IMR-90 (cell line): Measurements from ENCODE around the gene BEGAIN. TPM values are rescaled to one million over a fixed set of nuclear protein-coding genes. Genes with fewer than 3 reads are reported as not detected.
A peak's percentile ranks its signal among the peaks of the same experiment; 100 is the strongest.

Experiments used
- ATAC-seq: fragments of 200-7000 bp; cut with Tn5 transposase; 2 replicates; pipeline ENCODE4 v1.9.1; 2020; ENCODE audit warnings: low read depth, mild to moderate bottlenecking, moderate library complexity
- BruUV-seq: library from RNA; stranded (reverse); fragments of 400-500 nt; replicated peaks from 2 replicates; lab custom pipeline; 2021; lab: Mats Ljungman, UMichigan
- CTCF ChIA-PET: fragments of 300-600 bp; formaldehyde crosslinking; extraction: SDS; loops from one replicate; lab custom pipeline; 2021; ENCODE audit warnings: antibody characterized with exemption; lab: Yijun Ruan, JAX
- POLR2A ChIA-PET: fragments of 300-600 bp; sonication (Branson Sonifier 250); formaldehyde crosslinking; loops from one replicate; lab custom pipeline; 2022; ENCODE audit warnings: antibody characterized with exemption; ENCODE audit not compliant: unreplicated experiment; lab: Charles Lee
- DNase-seq: peaks from one replicate; pipeline ENCODE4 v3.0.0; 2013
- H2AFZ ChIP-seq: replicated peaks from 2 replicates; pipeline ENCODE3; 2013; ENCODE audit warnings: low read length, mild to moderate bottlenecking; ENCODE audit not compliant: poor library complexity
- H2AK5ac ChIP-seq: 2 replicates; pipeline ENCODE4 v1.6.1; 2013; ENCODE audit warnings: low read depth, low read length, inconsistent platforms
- H2AK9ac ChIP-seq: replicated peaks from 2 replicates; pipeline ENCODE3; 2013; ENCODE audit warnings: mild to moderate bottlenecking, low read depth, low read length, moderate library complexity; ENCODE audit not compliant: poor library complexity
- H2BK120ac ChIP-seq: 2 replicates; pipeline ENCODE4 v1.6.1; 2013; ENCODE audit warnings: low read depth, low read length, inconsistent platforms
- H2BK15ac ChIP-seq: 3 replicates; pipeline ENCODE4 v1.6.1; 2013; ENCODE audit warnings: low read depth, low read length, inconsistent platforms
- H2BK20ac ChIP-seq: 2 replicates; pipeline ENCODE4 v1.6.1; 2013; ENCODE audit warnings: low read depth, mild to moderate bottlenecking, inconsistent platforms, low read length, moderate library complexity
- H2BK5ac ChIP-seq: 2 replicates; pipeline ENCODE4 v1.6.1; 2013; ENCODE audit warnings: mild to moderate bottlenecking, low read depth, low read length, inconsistent platforms; ENCODE audit not compliant: poor library complexity, severe bottlenecking
- H3K14ac ChIP-seq: replicated peaks from 2 replicates; pipeline ENCODE4 v1.6.1; 2013; ENCODE audit warnings: low read depth, low read length, inconsistent platforms
- H3K18ac ChIP-seq: 2 replicates; pipeline ENCODE4 v1.6.1; 2013; ENCODE audit warnings: low read depth, low read length, control low read depth
- H3K23ac ChIP-seq: 2 replicates; pipeline ENCODE4 v1.6.1; 2013; ENCODE audit warnings: low read depth, low read length, inconsistent platforms
- H3K27ac ChIP-seq: 2 replicates; pipeline ENCODE4 v1.5.1; 2013; ENCODE audit warnings: mild to moderate bottlenecking, control low read depth, low read length; ENCODE audit not compliant: insufficient read depth
- H3K27me3 ChIP-seq: 2 replicates; pipeline ENCODE4 v1.6.1; 2013; ENCODE audit warnings: low read length; ENCODE audit not compliant: control insufficient read depth, insufficient read depth
- H3K36me3 ChIP-seq: 2 replicates; pipeline ENCODE4 v1.6.1; 2013; ENCODE audit warnings: low read length, mixed read lengths; ENCODE audit not compliant: control insufficient read depth, insufficient read depth
- H3K4ac ChIP-seq: 2 replicates; pipeline ENCODE4 v1.6.1; 2013; ENCODE audit warnings: low read depth, low read length, inconsistent platforms
- H3K4me1 ChIP-seq: 2 replicates; pipeline ENCODE4 v1.6.1; 2013; ENCODE audit warnings: low read length, mixed read lengths; ENCODE audit not compliant: control insufficient read depth, insufficient read depth
- H3K4me2 ChIP-seq: 2 replicates; pipeline ENCODE4 v1.6.1; 2013; ENCODE audit warnings: low read depth, mild to moderate bottlenecking, control low read depth, low read length, moderate library complexity
- H3K4me3 ChIP-seq: 2 replicates; pipeline ENCODE4 v1.5.1; 2013; ENCODE audit warnings: low read depth, mild to moderate bottlenecking, control low read depth, low read length, moderate library complexity; ENCODE audit not compliant: insufficient read depth
- H3K56ac ChIP-seq: 2 replicates; pipeline ENCODE4 v1.6.1; 2013; ENCODE audit warnings: low read length, inconsistent platforms; ENCODE audit not compliant: insufficient read depth; ENCODE audit errors: extremely low read depth
- H3K79me1 ChIP-seq, 2 experiments: 2 replicates each; pipeline ENCODE4 v1.6.1; 2013; ENCODE audit warnings: low read length in 2 of 2, inconsistent platforms in 1 of 2, low read depth in 1 of 2
- H3K9ac ChIP-seq: 2 replicates; pipeline ENCODE4 v1.6.1; 2013; ENCODE audit warnings: low read depth, low read length, control low read depth
- H3K9me1 ChIP-seq: 2 replicates; pipeline ENCODE4 v1.6.1; 2013; ENCODE audit warnings: low read length, inconsistent platforms; ENCODE audit not compliant: insufficient read depth
- H3K9me3 ChIP-seq: 2 replicates; pipeline ENCODE4 v1.6.1; 2013; ENCODE audit warnings: low read length; ENCODE audit not compliant: control insufficient read depth, insufficient read depth
- H4K20me1 ChIP-seq: 2 replicates; pipeline ENCODE4 v1.6.1; 2013; ENCODE audit warnings: low read length, inconsistent platforms; ENCODE audit not compliant: insufficient read depth
- H4K5ac ChIP-seq: 2 replicates; pipeline ENCODE4 v1.6.1; 2013; ENCODE audit warnings: mild to moderate bottlenecking, low read depth, low read length, control low read depth
- H4K8ac ChIP-seq, 2 experiments: 2 replicates each; pipeline ENCODE4 v1.6.1; 2013; ENCODE audit warnings: low read depth in 2 of 2, low read length in 2 of 2, control low read depth in 1 of 2, inconsistent platforms in 1 of 2
- H4K91ac ChIP-seq: 2 replicates; pipeline ENCODE4 v1.6.1; 2013; ENCODE audit warnings: low read depth, low read length, inconsistent platforms; ENCODE audit not compliant: insufficient read depth
- FOS ChIP-seq: fragments of 150-350 bp; IDR thresholded peaks from 2 replicates; pipeline ENCODE4 v1.6.1; 2016; ENCODE audit warnings: low read depth, low read length
- NFE2L2 ChIP-seq: fragments of 150-350 bp; IDR thresholded peaks from 2 replicates; pipeline ENCODE4 v1.6.1; 2016; ENCODE audit warnings: low read depth, mild to moderate bottlenecking, low read length
- WGBS, 2 experiments: methylation state at CpG; one replicate each; pipeline versions ENCODE4 v1.1.5 to v1.1.7; 2013; ENCODE audit warnings: missing lambda C conversion rate in 2 of 2; ENCODE audit not compliant: insufficient read length in 1 of 2; ENCODE audit errors: extremely low coverage in 2 of 2; 5-methylcytosine and 5-hydroxymethylcytosine counted together
- dilution Hi-C: fragments of 300-500 bp; cut with HindIII; formaldehyde crosslinking; loops from one replicate; pipeline ENCODE4 v1.14.3; 2018; ENCODE audit warnings: low sequenced_read_pairs; ENCODE audit not compliant: unreplicated experiment
- in situ Hi-C: fragments of 300-500 bp; cut with MboI; formaldehyde crosslinking; loops from 3 replicates; pipeline ENCODE4 v1.14.3; 2019; ENCODE audit warnings: low sequenced_read_pairs, inconsistent platforms, mixed read lengths
- intact Hi-C: fragments of 100-400 bp; cut with micrococcal nuclease; formaldehyde crosslinking; loops from 2 replicates; pipeline ENCODE4 v1.10.0; 2022
- polyA plus RNA-seq, 3 experiments: library from polyadenylated mRNA; depleted of rRNA; stranded (reverse); fragments of >200 nt; gene quantifications; 2 replicates each; pipeline ENCODE4 v1.2.3, GENCODE V29; 2012; ENCODE audit warnings: low replicate concordance in 1 of 3
- total RNA-seq: library from RNA; depleted of rRNA; stranded (reverse); fragments of >200 nt; gene quantifications from 2 replicates; pipeline ENCODE4 v1.2.3, GENCODE V29; 2012
- TF ChIP-seq, protein P1 (sequence below): fragments of 150-350 bp; IDR thresholded peaks from 2 replicates; pipeline ENCODE4 v1.6.1; 2017; ENCODE audit warnings: mild to moderate bottlenecking, antibody characterized with exemption, low read length, low read depth

BEGAIN gene
- total and polyA plus RNA-seq, 2 of the 4 experiments (the other 2 are of a cell fraction) = 0.18 to 0.99 TPM

DNA sequence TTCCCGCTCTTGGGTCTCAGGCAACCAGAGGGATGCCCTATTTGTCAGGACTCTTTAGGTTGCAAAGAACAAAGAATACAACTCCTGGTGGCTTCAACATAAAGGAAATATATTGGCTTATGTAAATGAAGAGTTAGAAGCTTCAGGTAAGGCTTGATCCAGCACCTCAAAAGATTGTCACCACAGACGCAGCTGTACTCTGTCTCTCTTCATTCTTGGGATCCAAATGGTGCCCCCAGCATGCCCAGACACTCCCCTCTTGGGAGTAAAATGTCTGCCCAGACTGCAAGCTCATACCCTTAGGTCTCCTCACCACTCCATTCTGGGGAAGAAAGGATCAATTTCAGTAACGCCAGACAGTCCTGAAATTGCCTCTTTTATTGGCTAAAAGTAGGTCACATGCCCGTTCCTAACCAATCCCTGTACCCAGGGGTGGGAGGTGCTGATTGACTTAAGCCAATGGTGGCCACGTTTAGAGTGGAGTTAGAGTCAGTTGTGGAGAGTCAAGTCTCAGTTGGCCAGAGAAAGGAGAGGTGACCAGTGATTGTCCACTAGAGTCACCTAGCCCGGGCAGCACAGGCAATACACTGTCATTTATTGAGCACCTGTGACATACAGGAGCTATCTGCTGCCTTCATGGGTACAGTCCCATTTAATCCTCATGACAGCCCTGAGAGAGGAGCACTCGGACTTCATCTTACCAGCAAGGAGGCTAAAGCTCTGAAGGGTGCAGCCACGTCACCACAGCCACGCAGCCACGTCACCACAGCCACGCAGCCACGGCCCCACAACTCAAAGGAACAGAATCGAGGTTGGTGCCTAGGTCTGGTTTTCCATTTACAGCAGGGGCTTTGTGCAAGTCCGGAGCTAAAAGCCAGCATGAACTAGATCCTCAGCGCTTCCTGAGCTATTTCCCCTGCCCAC is 19.7 kb upstream of the BEGAIN start:
- H3K9ac ChIP-seq = no peak overlapping the region
- no peak overlapping the region for H3K4me3 ChIP-seq
- H4K91ac ChIP-seq = no peak overlapping the region
- ATAC-seq = no peak
- H2BK120ac ChIP-seq = no peak overlapping the region
- 78% methylated on average over 3 of the region's 15 CpGs; no CpG with 5 or more reads in 1 of the 2 experiments for WGBS, 2 experiments
- no peak overlapping the region for H2AK5ac ChIP-seq
- H3K23ac ChIP-seq = no peak overlapping the region
- no peak overlapping the region for H3K4ac ChIP-seq
- H4K8ac ChIP-seq = no peak overlapping the region
- no peaks in the 10 kb centered on the region for H3K9me1 ChIP-seq
- no peaks in the 10 kb centered on the region for H3K79me1 ChIP-seq
- no peak overlapping the region for H2BK20ac ChIP-seq
- H3K14ac ChIP-seq = no peak overlapping the region
- no peak overlapping the region for H2AK9ac ChIP-seq
- intact Hi-C loops = no loop called here
- no peaks in the 10 kb centered on the region for H4K20me1 ChIP-seq
- H2AFZ ChIP-seq = no peak overlapping the region
- no TSS peak for BruUV-seq
- dilution Hi-C loops = no loop called here
- H3K4me2 ChIP-seq = no peak overlapping the region
- H3K9me3 ChIP-seq = peaks cover 5% of the 10 kb centered on the region; the same call in 1 of the 2 replicates
- in situ Hi-C loops = no loop called here
- no peak overlapping the region for H2BK5ac ChIP-seq
- H3K27ac ChIP-seq = no peak overlapping the region
- peaks cover 27% of the 10 kb centered on the region for H3K27me3 ChIP-seq
- H3K18ac ChIP-seq = no peak overlapping the region
- H3K4me1 ChIP-seq = no peaks in the 10 kb centered on the region
- ChIA-PET POLR2A (no interaction called here), CTCF (no interaction called here)
- no peak overlapping the region for H4K5ac ChIP-seq
- H3K36me3 ChIP-seq = no peaks in the 10 kb centered on the region
- no peak for DNase-seq
- no peak overlapping the region for H3K56ac ChIP-seq
- TF ChIP-seq FOS (no peak), NFE2L2 (no peak)
- TF ChIP-seq, protein P1, sequence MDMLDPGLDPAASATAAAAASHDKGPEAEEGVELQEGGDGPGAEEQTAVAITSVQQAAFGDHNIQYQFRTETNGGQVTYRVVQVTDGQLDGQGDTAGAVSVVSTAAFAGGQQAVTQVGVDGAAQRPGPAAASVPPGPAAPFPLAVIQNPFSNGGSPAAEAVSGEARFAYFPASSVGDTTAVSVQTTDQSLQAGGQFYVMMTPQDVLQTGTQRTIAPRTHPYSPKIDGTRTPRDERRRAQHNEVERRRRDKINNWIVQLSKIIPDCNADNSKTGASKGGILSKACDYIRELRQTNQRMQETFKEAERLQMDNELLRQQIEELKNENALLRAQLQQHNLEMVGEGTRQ = peak; percentile 43; the same call in 1 of the 2 replicates
- H2BK15ac ChIP-seq = no peak overlapping the region
